AG04450 (cell line): Measurements from ENCODE around the gene AQR. TPM values are rescaled to one million over a fixed set of nuclear protein-coding genes. Genes with fewer than 3 reads are reported as not detected.

Experiments
- CTCF ChIA-PET: fragments of 300-600, 350-600 bp; formaldehyde crosslinking; extraction: SDS; loops from one replicate; lab custom pipeline; 2022; ENCODE audit warnings: antibody characterized with exemption, inconsistent platforms; lab: Charles Lee
- POLR2A ChIA-PET: fragments of 350-600 bp; formaldehyde crosslinking; extraction: SDS; loops from one replicate; lab custom pipeline; 2021; ENCODE audit warnings: antibody characterized with exemption, inconsistent platforms; lab: Yijun Ruan, JAX
- DNase-seq: peaks from one replicate; pipeline ENCODE4 v3.0.0-alpha.2; 2011; ENCODE audit warnings: low read depth, low spot score
- H3K27ac ChIP-seq: one replicate; pipeline ENCODE4 v1.5.1; 2012; ENCODE audit warnings: low read depth, low read length, control low read depth
- H3K27me3 ChIP-seq: one replicate; pipeline ENCODE4 v1.6.0; 2012; ENCODE audit warnings: low read length; ENCODE audit not compliant: control insufficient read depth, insufficient read depth
- H3K4me3 ChIP-seq: 2 replicates; pipeline ENCODE4 v1.5.1; 2011; ENCODE audit warnings: mild to moderate bottlenecking, low read depth, low read length, control low read depth
- H3K9me3 ChIP-seq: 2 replicates; pipeline ENCODE4 v1.5.1; 2012; ENCODE audit warnings: low read length; ENCODE audit not compliant: control insufficient read depth, insufficient read depth
- polyA plus RNA-seq: library from polyadenylated mRNA; depleted of rRNA; stranded (reverse); fragments of >200 nt; gene quantifications from 2 replicates; pipeline ENCODE4 v1.2.3, GENCODE V29; 2011
- TF ChIP-seq, protein P1 (sequence below): IDR thresholded peaks from 2 replicates; pipeline ENCODE4 v1.5.1; 2011; ENCODE audit warnings: low read depth, low read length, control low read depth, inconsistent platforms

The AQR gene
- polyA plus RNA-seq, 1 experiment = 32.9 TPM

DNA sequence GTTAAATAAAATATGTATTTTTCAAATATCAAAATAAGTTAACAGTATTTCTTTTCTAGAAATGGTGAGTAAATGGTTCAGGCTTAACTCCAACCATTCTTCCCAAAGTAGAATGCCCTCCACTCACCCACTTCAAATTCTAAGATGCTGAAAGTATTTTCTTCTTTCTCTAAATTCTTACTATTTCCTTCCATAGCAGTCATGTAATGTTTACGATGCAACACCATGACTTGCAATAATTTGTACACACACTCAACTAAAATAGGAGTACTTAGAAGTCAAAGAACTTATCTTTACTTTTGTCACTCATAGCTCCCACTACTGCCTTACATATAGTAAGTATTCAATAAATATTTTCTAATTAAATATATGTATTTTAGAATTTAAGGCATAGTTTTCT is 65.0 kb downstream of the AQR start:
- ChIA-PET CTCF (interaction anchor here (1.0 kb wide), 1 partner anchor 18 kb away, joined by 3 read pairs; no protein-coding TSS in a partner anchor), POLR2A (no interaction called here)
- H3K27ac ChIP-seq = no peak overlapping the region
- DNase-seq = no peak
- H3K9me3 ChIP-seq = no peaks in the 10 kb centered on the region
- H3K4me3 ChIP-seq = no peak overlapping the region
- H3K27me3 ChIP-seq = no peaks in the 10 kb centered on the region
- TF ChIP-seq, protein P1, sequence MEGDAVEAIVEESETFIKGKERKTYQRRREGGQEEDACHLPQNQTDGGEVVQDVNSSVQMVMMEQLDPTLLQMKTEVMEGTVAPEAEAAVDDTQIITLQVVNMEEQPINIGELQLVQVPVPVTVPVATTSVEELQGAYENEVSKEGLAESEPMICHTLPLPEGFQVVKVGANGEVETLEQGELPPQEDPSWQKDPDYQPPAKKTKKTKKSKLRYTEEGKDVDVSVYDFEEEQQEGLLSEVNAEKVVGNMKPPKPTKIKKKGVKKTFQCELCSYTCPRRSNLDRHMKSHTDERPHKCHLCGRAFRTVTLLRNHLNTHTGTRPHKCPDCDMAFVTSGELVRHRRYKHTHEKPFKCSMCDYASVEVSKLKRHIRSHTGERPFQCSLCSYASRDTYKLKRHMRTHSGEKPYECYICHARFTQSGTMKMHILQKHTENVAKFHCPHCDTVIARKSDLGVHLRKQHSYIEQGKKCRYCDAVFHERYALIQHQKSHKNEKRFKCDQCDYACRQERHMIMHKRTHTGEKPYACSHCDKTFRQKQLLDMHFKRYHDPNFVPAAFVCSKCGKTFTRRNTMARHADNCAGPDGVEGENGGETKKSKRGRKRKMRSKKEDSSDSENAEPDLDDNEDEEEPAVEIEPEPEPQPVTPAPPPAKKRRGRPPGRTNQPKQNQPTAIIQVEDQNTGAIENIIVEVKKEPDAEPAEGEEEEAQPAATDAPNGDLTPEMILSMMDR = no peak

DNA sequence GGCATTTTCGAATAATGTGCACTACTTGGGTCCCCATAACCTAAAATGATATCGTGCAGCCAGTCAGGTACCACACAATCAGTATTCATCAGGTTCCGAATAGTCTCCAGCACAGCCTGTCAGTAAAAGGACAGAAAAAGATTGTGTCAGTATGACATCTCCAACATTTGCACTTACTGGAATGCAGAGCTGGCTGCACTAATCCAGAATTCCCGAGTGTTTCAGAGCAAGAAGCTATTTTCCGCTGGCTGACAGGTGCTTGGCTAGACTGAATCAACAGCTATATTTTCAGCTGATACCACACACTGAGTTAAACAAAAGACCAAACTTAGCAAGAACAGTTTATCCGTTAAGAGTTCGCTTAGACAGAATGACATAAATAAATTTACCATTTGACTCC is 68.8 kb downstream of the AQR start:
- Histone ChIP-seq H3K9me3 (no peaks in the 10 kb centered on the region), H3K27ac (no peak overlapping the region), H3K4me3 (no peak overlapping the region), H3K27me3 (no peaks in the 10 kb centered on the region)
- ChIA-PET POLR2A (no interaction called here), CTCF (interaction anchor here (1.5 kb wide), 1 partner anchor 69 kb away, joined by 6 read pairs; the partner anchor contains the start of gene AQR)
- DNase-seq = no peak
- TF ChIP-seq, protein P1 = no peak

DNA sequence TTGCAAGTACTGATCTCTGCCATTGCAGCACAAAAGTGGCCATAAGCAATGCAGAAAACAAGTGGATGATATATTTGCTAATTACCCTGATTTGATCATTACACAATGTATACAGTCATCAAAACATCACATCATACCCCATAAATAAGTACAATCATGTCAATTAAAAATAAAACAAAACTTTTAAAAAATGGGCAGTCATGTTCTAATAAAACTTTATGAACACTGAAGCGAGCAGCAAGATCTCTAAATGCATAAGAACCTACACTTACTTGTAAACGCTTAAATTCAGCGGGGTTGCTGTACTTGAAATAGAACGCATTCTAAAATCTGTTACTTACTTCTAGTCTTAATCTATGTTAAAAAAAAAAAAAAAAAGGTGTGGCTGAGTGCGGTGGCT is 73.4 kb downstream of the AQR start:
- ChIA-PET POLR2A (no interaction called here), CTCF (interaction anchor here (0.7 to 1.0 kb wide), 2 partner anchors 24 to 187 kb away, joined by 3 read pairs; no protein-coding TSS in a partner anchor)
- Histone ChIP-seq H3K27ac (no peak overlapping the region), H3K4me3 (no peak overlapping the region), H3K27me3 (no peaks in the 10 kb centered on the region), H3K9me3 (peaks cover 8% of the 10 kb centered on the region)
- no peak for DNase-seq
- TF ChIP-seq, protein P1 = no peak

GRCh38 chr15:34893967-34894366 is 75.6 kb downstream of the AQR start:
- CTCF ChIA-PET = interaction anchor here (0.5 kb wide), 1 partner anchor 35 kb away, joined by 3 read pairs; no protein-coding TSS in a partner anchor
- Histone ChIP-seq H3K27ac (no peak overlapping the region), H3K4me3 (no peak overlapping the region), H3K9me3 (peaks cover 8% of the 10 kb centered on the region), H3K27me3 (no peaks in the 10 kb centered on the region)
- TF ChIP-seq, protein P1 = no peak
- no peak for DNase-seq
- POLR2A ChIA-PET = no interaction called here

DNA sequence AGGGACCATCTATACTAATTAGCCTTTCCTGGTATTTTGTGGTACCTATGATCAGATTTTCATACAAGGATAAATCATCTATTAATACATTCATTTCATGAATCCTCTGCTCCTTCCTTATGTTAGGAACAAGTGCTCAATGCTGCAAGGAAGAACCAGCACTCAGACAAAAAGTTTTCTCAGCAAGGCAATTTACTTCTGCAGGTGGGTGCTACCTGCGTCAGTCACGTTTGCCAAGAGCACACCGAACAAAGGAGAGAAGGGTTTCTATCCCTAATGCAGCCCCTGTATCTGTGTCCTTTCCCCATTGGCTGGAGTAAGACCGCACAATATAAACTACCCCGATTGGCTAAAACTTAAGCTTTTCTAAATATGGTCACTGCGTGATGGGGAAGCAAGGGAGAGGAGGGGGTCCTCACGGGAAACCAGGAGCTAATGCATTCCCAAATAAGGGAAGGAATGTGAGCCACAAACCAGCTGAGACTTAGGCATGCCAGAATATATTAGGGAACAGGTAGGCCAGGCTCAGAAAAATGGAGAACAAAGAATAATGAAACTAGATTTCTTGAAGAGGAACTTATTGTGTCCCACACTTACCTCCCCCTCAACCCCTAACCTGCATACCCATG is 76.5 kb downstream of the AQR start:
- Histone ChIP-seq H3K4me3 (no peak overlapping the region), H3K9me3 (peaks cover 8% of the 10 kb centered on the region), H3K27ac (no peak overlapping the region), H3K27me3 (no peaks in the 10 kb centered on the region)
- no peak for DNase-seq
- ChIA-PET CTCF (no interaction called here), POLR2A (interaction anchor here (0.8 kb wide), 1 partner anchor 165 kb away, joined by 5 read pairs; no protein-coding TSS in a partner anchor)
- TF ChIP-seq, protein P1 = no peak
